GM12878 (cell line): ENCODE data around the gene RAB3A. TPM values are rescaled to one million over a fixed set of nuclear protein-coding genes. Genes with fewer than 3 reads are reported as not detected.

Experiments
- BACH1 ChIP-seq: fragments of 450-650 bp; IDR thresholded peaks from 2 replicates; pipeline ENCODE4 v1.6.1; 2017; ENCODE audit warnings: mild to moderate bottlenecking, borderline replicate concordance
- FOXM1 ChIP-seq: IDR thresholded peaks from 2 replicates; pipeline ENCODE4 v1.6.1; 2012; ENCODE audit warnings: low read depth, mild to moderate bottlenecking, inconsistent platforms, low read length, moderate library complexity
- NBN ChIP-seq: fragments of 450-650 bp; IDR thresholded peaks from 2 replicates; pipeline ENCODE4 v1.6.1; 2016
- PAX8 ChIP-seq: fragments of 450-650 bp; IDR thresholded peaks from 2 replicates; pipeline ENCODE4 v1.6.1; 2017; ENCODE audit warnings: mild to moderate bottlenecking, moderate library complexity
- RCOR1 ChIP-seq: conservative IDR thresholded peaks from 2 replicates; pipeline ENCODE4 v1.6.1; 2012; ENCODE audit warnings: low read depth, low read length, improper control_type of control experiment
- SIN3A ChIP-seq: IDR thresholded peaks from 2 replicates; pipeline ENCODE4 v1.6.1; 2012; ENCODE audit warnings: low read depth, low read length, improper control_type of control experiment
- SMAD1 ChIP-seq: fragments of 450-650 bp; IDR thresholded peaks from 2 replicates; pipeline ENCODE4 v1.6.1; 2018; ENCODE audit warnings: mild to moderate bottlenecking, low read depth; ENCODE audit not compliant: partially characterized antibody
- STAT1 ChIP-seq: fragments of 450-650 bp; conservative IDR thresholded peaks from 2 replicates; pipeline ENCODE4 v1.6.1; 2014; ENCODE audit warnings: antibody characterized with exemption, mild to moderate bottlenecking
- ZNF384 ChIP-seq: IDR thresholded peaks from 2 replicates; pipeline ENCODE4 v1.6.1; 2012; ENCODE audit warnings: low read depth, mild to moderate bottlenecking, low read length, improper control_type of control experiment, borderline replicate concordance
- polyA plus RNA-seq, 11 experiments: library from polyadenylated mRNA; depleted of rRNA in 4 of 11; unstranded in 6 of 11; stranded (reverse) in 5 of 11; fragments of >200 nt; fragmentation: Nextera tagmentation in 4 of 11; fragmentation: Illumina TruSeq in 1 of 11; extraction: Ambion mirVana in 4 of 11; extraction: Trizol in 1 of 11; gene quantifications; 1 replicate in 1 of 11; 2 replicates in 10 of 11; pipeline versions ENCODE4 v1.2.1 to v1.2.3, GENCODE V29; 2011 to 2016; ENCODE audit warnings: inconsistent platforms in 2 of 11, missing spikeins in 2 of 11, low read depth in 1 of 11
- total RNA-seq, 4 experiments: library from RNA; depleted of rRNA in 3 of 4; stranded (reverse); fragments of >200 nt in 3 of 4; fragmentation: Illumina TruSeq in 1 of 4; extraction: Trizol in 1 of 4; gene quantifications; 2 replicates each; pipeline versions ENCODE4 v1.2.1 to v1.2.3, GENCODE V29; 2013 to 2021
- TF ChIP-seq, protein P1 (sequence below): fragments of 450-650 bp; IDR thresholded peaks from 2 replicates; pipeline ENCODE4 v1.6.1; 2016; ENCODE audit warnings: mild to moderate bottlenecking, moderate library complexity, borderline replicate concordance
- TF ChIP-seq, protein P2 (sequence below): IDR thresholded peaks from 2 replicates; pipeline ENCODE4 v1.6.1; 2012; ENCODE audit warnings: low read depth, low read length, improper control_type of control experiment
- TF ChIP-seq, protein P3 (sequence below): fragments of 450-650 bp; IDR thresholded peaks from 2 replicates; pipeline ENCODE4 v1.6.1; 2017; ENCODE audit warnings: mild to moderate bottlenecking, moderate library complexity
- TF ChIP-seq, protein P4 (sequence below): fragments of 450-650 bp; IDR thresholded peaks from 2 replicates; pipeline ENCODE4 v1.6.1; 2016; ENCODE audit warnings: mild to moderate bottlenecking
- TF ChIP-seq, protein P5 (sequence below): fragments of 450-650 bp; IDR thresholded peaks from 2 replicates; pipeline ENCODE4 v1.6.1; 2018; ENCODE audit warnings: mild to moderate bottlenecking, low read depth, moderate library complexity; ENCODE audit not compliant: partially characterized antibody
- TF ChIP-seq, protein P6 (sequence below): fragments of 450-650 bp; IDR thresholded peaks from 2 replicates; pipeline ENCODE4 v1.6.1; 2016; ENCODE audit warnings: mild to moderate bottlenecking

The RAB3A gene
- total and polyA plus RNA-seq, 10 of the 15 experiments (the other 5 are each of a cell fraction or from before 2014, with no cell fraction given): 0.07 to 3.5 (median 1.2) TPM; not detected in 1

DNA sequence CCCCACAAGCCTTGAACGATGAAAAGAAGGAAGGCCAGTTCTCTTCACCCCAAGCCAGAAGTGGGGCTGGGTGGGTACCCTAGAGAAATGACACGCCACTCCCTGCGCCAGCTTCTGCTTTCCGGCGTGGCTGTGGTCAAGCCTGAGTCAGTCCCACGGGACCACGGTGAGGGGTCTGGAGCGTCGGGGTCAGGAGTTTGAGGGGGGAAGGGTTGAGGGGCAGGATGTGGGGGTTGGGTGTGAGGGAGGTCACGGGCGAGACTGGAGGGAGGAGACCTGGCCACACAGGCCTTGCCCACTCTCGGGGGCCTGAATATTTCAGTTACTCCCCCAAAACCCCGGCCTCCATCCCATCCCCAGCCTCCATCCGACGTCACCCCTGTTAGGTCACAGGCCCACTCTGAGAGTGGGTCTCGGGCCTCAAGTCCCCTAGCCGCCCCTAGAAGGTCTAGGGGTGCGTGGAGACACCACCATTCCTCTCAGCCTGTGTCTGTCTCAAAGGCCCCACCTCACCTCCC lies 30.7 kb downstream of the RAB3A start (continued):
- no peak for TF ChIP-seq FOXM1
- TF ChIP-seq, protein P1, sequence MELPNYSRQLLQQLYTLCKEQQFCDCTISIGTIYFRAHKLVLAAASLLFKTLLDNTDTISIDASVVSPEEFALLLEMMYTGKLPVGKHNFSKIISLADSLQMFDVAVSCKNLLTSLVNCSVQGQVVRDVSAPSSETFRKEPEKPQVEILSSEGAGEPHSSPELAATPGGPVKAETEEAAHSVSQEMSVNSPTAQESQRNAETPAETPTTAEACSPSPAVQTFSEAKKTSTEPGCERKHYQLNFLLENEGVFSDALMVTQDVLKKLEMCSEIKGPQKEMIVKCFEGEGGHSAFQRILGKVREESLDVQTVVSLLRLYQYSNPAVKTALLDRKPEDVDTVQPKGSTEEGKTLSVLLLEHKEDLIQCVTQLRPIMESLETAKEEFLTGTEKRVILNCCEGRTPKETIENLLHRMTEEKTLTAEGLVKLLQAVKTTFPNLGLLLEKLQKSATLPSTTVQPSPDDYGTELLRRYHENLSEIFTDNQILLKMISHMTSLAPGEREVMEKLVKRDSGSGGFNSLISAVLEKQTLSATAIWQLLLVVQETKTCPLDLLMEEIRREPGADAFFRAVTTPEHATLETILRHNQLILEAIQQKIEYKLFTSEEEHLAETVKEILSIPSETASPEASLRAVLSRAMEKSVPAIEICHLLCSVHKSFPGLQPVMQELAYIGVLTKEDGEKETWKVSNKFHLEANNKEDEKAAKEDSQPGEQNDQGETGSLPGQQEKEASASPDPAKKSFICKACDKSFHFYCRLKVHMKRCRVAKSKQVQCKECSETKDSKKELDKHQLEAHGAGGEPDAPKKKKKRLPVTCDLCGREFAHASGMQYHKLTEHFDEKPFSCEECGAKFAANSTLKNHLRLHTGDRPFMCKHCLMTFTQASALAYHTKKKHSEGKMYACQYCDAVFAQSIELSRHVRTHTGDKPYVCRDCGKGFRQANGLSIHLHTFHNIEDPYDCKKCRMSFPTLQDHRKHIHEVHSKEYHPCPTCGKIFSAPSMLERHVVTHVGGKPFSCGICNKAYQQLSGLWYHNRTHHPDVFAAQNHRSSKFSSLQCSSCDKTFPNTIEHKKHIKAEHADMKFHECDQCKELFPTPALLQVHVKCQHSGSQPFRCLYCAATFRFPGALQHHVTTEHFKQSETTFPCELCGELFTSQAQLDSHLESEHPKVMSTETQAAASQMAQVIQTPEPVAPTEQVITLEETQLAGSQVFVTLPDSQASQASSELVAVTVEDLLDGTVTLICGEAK: no peak
- TF ChIP-seq, protein P2, sequence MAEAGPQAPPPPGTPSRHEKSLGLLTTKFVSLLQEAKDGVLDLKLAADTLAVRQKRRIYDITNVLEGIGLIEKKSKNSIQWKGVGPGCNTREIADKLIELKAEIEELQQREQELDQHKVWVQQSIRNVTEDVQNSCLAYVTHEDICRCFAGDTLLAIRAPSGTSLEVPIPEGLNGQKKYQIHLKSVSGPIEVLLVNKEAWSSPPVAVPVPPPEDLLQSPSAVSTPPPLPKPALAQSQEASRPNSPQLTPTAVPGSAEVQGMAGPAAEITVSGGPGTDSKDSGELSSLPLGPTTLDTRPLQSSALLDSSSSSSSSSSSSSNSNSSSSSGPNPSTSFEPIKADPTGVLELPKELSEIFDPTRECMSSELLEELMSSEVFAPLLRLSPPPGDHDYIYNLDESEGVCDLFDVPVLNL: no peak
- peak; percentile 86 for TF ChIP-seq SMAD1
- no peak for TF ChIP-seq SIN3A
- TF ChIP-seq STAT1: no peak
- TF ChIP-seq, protein P3, sequence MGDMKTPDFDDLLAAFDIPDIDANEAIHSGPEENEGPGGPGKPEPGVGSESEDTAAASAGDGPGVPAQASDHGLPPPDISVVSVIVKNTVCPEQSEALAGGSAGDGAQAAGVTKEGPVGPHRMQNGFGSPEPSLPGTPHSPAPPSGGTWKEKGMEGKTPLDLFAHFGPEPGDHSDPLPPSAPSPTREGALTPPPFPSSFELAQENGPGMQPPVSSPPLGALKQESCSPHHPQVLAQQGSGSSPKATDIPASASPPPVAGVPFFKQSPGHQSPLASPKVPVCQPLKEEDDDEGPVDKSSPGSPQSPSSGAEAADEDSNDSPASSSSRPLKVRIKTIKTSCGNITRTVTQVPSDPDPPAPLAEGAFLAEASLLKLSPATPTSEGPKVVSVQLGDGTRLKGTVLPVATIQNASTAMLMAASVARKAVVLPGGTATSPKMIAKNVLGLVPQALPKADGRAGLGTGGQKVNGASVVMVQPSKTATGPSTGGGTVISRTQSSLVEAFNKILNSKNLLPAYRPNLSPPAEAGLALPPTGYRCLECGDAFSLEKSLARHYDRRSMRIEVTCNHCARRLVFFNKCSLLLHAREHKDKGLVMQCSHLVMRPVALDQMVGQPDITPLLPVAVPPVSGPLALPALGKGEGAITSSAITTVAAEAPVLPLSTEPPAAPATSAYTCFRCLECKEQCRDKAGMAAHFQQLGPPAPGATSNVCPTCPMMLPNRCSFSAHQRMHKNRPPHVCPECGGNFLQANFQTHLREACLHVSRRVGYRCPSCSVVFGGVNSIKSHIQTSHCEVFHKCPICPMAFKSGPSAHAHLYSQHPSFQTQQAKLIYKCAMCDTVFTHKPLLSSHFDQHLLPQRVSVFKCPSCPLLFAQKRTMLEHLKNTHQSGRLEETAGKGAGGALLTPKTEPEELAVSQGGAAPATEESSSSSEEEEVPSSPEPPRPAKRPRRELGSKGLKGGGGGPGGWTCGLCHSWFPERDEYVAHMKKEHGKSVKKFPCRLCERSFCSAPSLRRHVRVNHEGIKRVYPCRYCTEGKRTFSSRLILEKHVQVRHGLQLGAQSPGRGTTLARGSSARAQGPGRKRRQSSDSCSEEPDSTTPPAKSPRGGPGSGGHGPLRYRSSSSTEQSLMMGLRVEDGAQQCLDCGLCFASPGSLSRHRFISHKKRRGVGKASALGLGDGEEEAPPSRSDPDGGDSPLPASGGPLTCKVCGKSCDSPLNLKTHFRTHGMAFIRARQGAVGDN: no peak
- TF ChIP-seq, protein P4, sequence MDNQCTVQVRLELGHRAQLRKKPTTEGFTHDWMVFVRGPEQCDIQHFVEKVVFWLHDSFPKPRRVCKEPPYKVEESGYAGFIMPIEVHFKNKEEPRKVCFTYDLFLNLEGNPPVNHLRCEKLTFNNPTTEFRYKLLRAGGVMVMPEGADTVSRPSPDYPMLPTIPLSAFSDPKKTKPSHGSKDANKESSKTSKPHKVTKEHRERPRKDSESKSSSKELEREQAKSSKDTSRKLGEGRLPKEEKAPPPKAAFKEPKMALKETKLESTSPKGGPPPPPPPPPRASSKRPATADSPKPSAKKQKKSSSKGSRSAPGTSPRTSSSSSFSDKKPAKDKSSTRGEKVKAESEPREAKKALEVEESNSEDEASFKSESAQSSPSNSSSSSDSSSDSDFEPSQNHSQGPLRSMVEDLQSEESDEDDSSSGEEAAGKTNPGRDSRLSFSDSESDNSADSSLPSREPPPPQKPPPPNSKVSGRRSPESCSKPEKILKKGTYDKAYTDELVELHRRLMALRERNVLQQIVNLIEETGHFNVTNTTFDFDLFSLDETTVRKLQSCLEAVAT: no peak
- TF ChIP-seq, protein P5, sequence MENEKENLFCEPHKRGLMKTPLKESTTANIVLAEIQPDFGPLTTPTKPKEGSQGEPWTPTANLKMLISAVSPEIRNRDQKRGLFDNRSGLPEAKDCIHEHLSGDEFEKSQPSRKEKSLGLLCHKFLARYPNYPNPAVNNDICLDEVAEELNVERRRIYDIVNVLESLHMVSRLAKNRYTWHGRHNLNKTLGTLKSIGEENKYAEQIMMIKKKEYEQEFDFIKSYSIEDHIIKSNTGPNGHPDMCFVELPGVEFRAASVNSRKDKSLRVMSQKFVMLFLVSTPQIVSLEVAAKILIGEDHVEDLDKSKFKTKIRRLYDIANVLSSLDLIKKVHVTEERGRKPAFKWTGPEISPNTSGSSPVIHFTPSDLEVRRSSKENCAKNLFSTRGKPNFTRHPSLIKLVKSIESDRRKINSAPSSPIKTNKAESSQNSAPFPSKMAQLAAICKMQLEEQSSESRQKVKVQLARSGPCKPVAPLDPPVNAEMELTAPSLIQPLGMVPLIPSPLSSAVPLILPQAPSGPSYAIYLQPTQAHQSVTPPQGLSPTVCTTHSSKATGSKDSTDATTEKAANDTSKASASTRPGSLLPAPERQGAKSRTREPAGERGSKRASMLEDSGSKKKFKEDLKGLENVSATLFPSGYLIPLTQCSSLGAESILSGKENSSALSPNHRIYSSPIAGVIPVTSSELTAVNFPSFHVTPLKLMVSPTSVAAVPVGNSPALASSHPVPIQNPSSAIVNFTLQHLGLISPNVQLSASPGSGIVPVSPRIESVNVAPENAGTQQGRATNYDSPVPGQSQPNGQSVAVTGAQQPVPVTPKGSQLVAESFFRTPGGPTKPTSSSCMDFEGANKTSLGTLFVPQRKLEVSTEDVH: no peak
- TF ChIP-seq NBN: peak; percentile 85; the same call in 1 of the 2 replicates
- no peak for TF ChIP-seq ZNF384
- no peak; the same call in none of the 2 replicates for TF ChIP-seq BACH1
- TF ChIP-seq RCOR1: no peak
- TF ChIP-seq, protein P6, sequence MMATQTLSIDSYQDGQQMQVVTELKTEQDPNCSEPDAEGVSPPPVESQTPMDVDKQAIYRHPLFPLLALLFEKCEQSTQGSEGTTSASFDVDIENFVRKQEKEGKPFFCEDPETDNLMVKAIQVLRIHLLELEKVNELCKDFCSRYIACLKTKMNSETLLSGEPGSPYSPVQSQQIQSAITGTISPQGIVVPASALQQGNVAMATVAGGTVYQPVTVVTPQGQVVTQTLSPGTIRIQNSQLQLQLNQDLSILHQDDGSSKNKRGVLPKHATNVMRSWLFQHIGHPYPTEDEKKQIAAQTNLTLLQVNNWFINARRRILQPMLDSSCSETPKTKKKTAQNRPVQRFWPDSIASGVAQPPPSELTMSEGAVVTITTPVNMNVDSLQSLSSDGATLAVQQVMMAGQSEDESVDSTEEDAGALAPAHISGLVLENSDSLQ: no peak; the same call in 1 of the 2 replicates
- no peak for TF ChIP-seq PAX8
